HG03045 (cell line): Measurements from ENCODE around the gene CAMK4.

Experiments used
- ATAC-seq: cut with Tn5 transposase; IDR thresholded peaks from one replicate; pipeline ENCODE4 v1.9.1; 2021; ENCODE audit warnings: mild to moderate bottlenecking, moderate library complexity; ENCODE audit not compliant: unreplicated experiment

The CAMK4 gene

GRCh38 chr5:111229221-111229835, 5.1 kb downstream of the CAMK4 start:
- ATAC-seq = peak; percentile 27

DNA sequence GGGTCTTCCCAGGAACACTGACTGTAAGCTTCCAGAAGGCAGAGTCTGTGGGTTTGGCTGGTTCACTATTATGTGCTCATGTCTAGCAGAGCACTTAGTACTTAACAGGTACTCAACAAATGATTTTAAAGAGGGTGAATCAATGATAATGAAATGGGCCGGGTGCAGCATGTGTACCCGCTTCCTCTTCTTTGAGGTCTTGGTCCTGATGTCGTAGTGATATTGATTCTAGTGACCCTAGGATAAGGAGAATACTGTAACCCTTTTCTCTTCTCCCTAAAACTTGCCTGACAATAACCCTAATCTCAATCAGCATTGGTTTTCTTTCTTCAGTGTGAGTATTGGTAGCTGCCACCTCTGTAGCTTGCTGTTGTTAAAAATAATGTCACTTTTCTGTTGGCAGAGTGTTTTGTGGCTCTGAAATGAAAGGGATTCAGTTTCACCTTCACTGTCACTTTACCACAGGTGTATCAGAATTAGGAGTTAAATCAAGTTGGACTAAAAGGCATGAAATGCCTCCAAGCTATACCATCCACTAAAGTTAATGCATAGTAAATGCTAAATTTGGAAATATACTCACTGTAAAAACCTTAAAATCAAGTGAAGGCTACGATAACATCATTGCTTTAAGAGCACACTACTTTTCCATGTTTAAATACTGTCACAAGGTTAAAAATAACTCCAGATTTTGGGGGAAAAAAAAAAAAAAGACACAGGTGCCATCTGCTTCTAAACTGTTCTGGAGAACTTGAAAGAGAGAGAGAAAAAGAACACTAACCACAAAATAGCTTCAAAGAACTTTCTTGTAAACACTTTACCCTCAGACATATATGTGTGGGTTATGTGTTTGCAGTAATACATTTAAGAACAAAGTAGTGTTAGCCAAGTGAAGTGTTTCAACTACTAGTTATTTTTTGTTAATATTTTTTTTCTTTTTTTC, 6.0 kb downstream of the CAMK4 start:
- peak; percentile 34 for ATAC-seq

DNA sequence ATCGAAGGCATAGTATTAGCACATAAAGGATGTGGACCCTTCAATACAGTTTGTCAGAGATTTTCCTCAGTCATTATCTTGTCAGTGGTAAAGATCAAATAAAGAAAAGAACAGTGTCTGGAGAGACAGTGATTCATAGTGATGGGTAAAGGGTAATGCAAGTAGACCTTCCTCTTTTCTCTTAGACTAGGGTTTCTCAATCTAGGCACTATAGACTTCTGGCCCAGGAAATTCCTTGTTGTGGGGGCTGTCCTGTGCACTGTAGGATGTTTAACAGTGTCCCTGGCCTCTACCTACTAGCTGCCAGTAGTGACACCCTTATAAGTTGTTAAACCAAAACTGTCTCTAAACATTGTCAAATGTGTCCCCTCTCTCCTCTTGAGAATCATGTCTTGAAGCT, 6.9 kb downstream of the CAMK4 start:
- no peak for ATAC-seq

DNA sequence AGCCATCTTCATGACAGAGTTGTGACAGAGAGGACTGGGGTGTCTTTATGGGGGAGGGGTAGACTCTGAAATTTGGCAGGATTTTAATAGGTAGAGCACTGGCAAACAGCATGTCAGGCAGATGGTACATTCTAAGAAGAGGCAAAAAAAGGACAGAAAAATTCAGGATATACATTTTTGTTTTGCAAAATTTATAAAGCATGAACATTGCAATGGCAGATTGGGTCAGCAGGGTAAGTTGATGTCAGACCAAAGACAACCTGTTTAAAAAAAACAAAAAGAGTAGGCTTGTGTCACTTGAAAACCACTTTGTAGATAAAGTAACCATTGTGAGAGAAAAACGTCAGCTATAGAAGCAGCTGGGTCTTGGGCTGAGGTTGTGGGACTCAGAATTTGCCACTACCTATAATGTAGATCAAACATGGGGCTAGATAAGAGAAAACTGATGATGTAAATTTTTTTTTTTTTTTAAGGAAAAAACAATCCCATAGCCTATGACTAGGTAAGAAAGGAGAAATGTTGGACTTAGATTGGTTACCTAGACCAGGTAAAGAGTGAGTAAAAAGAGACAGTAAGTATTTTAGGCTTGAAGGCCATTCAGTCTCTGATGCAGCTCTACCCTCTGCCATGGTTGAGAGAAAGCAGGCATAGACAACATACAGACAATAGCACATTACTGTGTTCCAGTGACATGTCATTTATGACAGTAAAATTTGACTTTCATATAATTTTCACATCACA, 8.3 kb downstream of the CAMK4 start:
- ATAC-seq = no peak

DNA sequence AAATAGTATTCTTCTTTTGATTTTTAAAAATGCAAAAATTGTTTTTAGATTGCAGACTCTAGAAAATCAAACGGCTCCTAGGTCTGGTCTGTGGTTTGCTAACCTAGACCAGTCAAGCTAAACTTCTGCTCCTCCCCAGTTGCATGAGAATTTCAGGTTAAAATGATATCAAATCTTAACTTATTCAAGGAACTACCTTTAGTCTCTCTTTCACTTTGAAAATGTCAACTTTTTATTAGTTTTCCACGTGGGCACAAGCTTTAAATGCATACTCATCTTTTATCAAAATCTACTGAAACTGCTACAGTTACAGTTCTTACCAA, 8.8 kb downstream of the CAMK4 start:
- ATAC-seq = no peak

DNA sequence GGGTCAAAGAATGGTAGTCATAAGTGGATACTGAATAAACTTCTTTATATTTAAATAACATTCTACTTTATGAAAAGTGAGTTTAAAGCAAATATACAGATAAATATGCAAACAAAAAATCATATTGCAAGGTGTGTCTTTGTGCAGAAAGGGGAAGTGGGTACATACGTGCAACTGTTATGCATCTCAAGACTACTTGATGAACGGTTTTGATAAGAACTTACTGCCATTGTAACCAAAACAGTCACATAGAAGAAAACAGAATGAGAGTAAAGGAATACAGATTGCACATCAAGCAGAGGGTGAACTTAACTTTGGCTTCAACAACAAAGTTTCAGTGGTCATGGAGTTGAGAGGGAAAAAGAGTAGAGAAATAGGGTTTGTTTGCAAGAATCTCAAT, 9.9 kb downstream of the CAMK4 start:
- no peak for ATAC-seq

DNA sequence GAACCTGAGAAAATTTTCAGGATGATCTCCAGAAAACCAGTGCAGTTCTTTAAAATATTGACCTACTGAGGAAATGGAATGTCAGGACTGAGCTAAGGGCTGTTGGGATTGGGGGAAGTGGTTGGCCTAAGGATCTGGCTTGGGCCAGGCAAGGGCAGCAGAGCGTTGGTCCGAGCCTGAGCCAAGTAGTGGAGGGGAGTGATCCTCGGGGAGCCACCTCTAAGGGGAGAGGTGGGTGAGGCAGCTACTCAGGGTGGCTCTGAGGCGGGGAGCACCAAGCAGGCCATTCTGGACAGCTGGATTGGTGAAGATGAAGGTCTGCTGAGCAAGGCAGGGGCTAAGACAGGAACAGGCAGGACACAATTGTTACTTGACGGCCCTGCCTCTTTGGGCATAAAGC, 11.5 kb downstream of the CAMK4 start:
- no peak for ATAC-seq

- no peak for ATAC-seq
Measured at GRCh38 chr5:111236348-111236747, 12.2 kb downstream of the CAMK4 start.

GRCh38 chr5:111236995-111237394, 12.8 kb downstream of the CAMK4 start:
- no peak for ATAC-seq

DNA sequence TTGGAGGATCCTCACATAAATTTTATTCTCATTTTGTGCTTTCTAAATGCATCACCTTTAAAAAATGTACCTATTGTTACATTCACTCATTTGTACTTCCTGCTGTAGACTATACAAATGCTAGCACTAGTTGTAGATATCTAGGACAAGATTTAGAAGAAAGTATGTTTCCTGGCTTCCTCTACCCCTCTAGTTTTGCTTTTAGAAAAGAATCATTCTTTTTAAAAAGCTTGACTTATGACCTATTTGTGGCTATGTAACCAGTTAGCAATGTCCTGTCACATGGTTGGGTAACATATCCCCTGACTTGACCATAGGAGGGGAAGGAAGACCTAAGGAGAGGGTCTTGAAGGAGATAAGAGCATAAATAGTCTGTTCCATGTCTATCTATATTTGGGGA, 13.3 kb downstream of the CAMK4 start:
- no peak for ATAC-seq

DNA sequence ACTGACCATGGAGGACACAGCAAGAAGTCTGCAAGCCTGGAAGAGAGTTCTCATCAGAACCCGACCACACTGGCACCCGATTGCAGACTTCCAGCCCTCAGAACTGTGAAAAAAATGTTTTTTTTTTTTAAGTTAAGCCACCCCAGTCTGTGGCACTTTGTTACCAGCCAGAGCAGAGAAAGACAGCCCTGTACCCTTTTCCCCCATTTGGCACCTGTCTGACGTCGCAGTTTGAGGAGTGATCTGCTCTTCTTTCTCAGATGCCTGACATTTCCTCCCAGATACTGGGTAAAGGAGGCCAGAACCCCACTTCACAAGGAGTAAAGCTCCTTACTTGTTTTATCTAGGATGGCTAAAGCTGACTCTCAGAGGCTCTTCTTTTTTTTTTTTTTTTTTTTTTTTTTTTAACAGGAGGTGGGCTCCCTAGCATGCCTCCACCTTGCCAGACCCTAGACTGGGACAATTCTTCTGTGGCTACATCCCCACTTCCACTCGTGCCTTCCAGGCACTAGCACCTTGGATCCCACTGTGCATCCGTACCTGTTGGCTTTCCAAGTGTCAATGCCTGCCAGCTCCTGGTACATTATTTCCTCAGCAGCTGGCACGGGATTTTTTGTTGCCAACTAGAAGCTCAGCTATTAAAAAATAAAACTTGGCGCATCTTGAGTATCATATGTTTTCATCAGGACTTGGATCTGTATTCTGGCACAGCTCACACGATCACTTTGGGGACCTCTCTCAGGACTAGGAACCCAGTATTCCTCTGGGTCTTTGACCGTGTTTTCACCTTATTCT, 14.4 kb downstream of the CAMK4 start:
- no peak for ATAC-seq

- no peak for ATAC-seq
Measured at GRCh38 chr5:111241696-111242095, 17.5 kb downstream of the CAMK4 start.

DNA sequence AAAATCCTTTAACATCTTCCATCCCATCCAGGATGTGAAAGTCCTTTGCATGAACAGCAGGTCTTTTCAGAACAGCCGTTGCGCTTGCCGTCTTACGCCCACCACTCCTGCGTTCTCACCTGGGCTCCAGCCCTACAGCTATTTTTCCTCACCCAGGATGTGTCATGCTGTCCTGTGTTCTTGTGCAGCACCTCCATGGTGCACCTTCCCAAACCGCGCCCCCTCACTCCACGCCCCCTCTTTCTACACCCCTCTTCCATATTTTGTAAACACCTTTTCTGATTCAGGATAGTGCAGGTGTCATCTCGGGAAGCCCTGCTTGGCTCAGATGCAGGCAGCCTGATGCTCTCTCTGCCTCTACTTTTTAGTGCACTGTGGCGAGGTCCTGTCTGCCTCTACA, 18.4 kb downstream of the CAMK4 start:
- ATAC-seq = no peak

GRCh38 chr5:111243318-111243717, 19.1 kb downstream of the CAMK4 start:
- no peak for ATAC-seq

DNA sequence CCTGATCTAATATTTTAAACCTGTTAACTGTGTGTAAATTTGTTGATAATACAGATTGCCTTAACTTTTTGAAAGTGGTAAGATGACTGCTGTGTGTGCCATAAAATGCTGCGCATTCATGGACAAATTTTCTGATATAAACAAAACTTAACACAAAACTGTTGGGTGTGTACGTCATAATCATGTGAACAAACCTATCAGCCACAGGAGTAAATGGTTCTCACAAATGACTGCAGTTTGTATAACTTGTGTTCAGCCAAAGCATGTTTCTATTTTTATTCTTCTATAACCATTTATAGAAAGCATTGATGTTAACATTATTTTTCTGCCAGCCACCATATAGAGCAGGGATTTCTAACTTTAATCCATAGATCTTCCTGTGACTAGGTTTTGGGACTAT, 21.5 kb downstream of the CAMK4 start:
- ATAC-seq = no peak

GRCh38 chr5:111246459-111246858, 22.3 kb downstream of the CAMK4 start:
- no peak for ATAC-seq

GRCh38 chr5:111248571-111248970, 24.4 kb downstream of the CAMK4 start:
- ATAC-seq = no peak

DNA sequence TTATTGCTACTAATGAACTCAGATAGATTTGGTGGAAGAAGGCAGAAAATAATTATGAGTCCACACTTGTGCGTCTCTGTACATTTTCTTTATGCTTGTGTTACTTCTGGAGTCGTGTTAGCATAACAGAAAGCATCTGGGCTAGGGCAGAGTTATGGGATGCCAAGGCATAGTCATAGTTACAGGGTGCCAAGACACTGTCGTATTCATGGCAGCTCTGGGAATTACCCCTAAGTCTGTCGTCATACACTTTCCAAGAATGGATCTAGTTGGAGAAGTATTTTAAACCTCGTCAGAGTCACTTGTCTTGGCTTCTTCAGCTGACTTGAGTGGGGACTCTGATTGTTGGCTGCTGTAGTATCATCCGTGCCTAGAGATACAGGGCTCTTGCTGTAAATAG, 27.7 kb downstream of the CAMK4 start:
- no peak for ATAC-seq

- peak; percentile 63 for ATAC-seq
Measured at GRCh38 chr5:111252799-111253545, 28.8 kb downstream of the CAMK4 start.

- peak; percentile 90 for ATAC-seq
Measured at GRCh38 chr5:111254613-111255012, 30.4 kb downstream of the CAMK4 start.
